IMR-90 (cell line): Measurements from ENCODE around the gene AHR. TPM values are rescaled to one million over a fixed set of nuclear protein-coding genes. Genes with fewer than 3 reads are reported as not detected.

Source experiments
- ATAC-seq: fragments of 200-7000 bp; cut with Tn5 transposase; 2 replicates; pipeline ENCODE4 v1.9.1; 2020; ENCODE audit warnings: low read depth, mild to moderate bottlenecking, moderate library complexity
- BruUV-seq: library from RNA; stranded (reverse); fragments of 400-500 nt; replicated peaks from 2 replicates; lab custom pipeline; 2021; lab: Mats Ljungman, UMichigan
- CTCF ChIA-PET: fragments of 300-600 bp; formaldehyde crosslinking; extraction: SDS; loops from one replicate; lab custom pipeline; 2021; ENCODE audit warnings: antibody characterized with exemption; lab: Yijun Ruan, JAX
- POLR2A ChIA-PET: fragments of 300-600 bp; sonication (Branson Sonifier 250); formaldehyde crosslinking; loops from one replicate; lab custom pipeline; 2022; ENCODE audit warnings: antibody characterized with exemption; ENCODE audit not compliant: unreplicated experiment; lab: Charles Lee
- DNase-seq: peaks from one replicate; pipeline ENCODE4 v3.0.0; 2013
- H2AFZ ChIP-seq: replicated peaks from 2 replicates; pipeline ENCODE3; 2013; ENCODE audit warnings: low read length, mild to moderate bottlenecking; ENCODE audit not compliant: poor library complexity
- H2AK5ac ChIP-seq: 2 replicates; pipeline ENCODE4 v1.6.1; 2013; ENCODE audit warnings: low read depth, low read length, inconsistent platforms
- H2AK9ac ChIP-seq: replicated peaks from 2 replicates; pipeline ENCODE3; 2013; ENCODE audit warnings: mild to moderate bottlenecking, low read depth, low read length, moderate library complexity; ENCODE audit not compliant: poor library complexity
- H2BK120ac ChIP-seq: 2 replicates; pipeline ENCODE4 v1.6.1; 2013; ENCODE audit warnings: low read depth, low read length, inconsistent platforms
- H2BK15ac ChIP-seq: 3 replicates; pipeline ENCODE4 v1.6.1; 2013; ENCODE audit warnings: low read depth, low read length, inconsistent platforms
- H2BK20ac ChIP-seq: 2 replicates; pipeline ENCODE4 v1.6.1; 2013; ENCODE audit warnings: low read depth, mild to moderate bottlenecking, inconsistent platforms, low read length, moderate library complexity
- H2BK5ac ChIP-seq: 2 replicates; pipeline ENCODE4 v1.6.1; 2013; ENCODE audit warnings: mild to moderate bottlenecking, low read depth, low read length, inconsistent platforms; ENCODE audit not compliant: poor library complexity, severe bottlenecking
- H3K14ac ChIP-seq: replicated peaks from 2 replicates; pipeline ENCODE4 v1.6.1; 2013; ENCODE audit warnings: low read depth, low read length, inconsistent platforms
- H3K18ac ChIP-seq: 2 replicates; pipeline ENCODE4 v1.6.1; 2013; ENCODE audit warnings: low read depth, low read length, control low read depth
- H3K23ac ChIP-seq: 2 replicates; pipeline ENCODE4 v1.6.1; 2013; ENCODE audit warnings: low read depth, low read length, inconsistent platforms
- H3K27ac ChIP-seq: 2 replicates; pipeline ENCODE4 v1.5.1; 2013; ENCODE audit warnings: mild to moderate bottlenecking, control low read depth, low read length; ENCODE audit not compliant: insufficient read depth
- H3K27me3 ChIP-seq: 2 replicates; pipeline ENCODE4 v1.6.1; 2013; ENCODE audit warnings: low read length; ENCODE audit not compliant: control insufficient read depth, insufficient read depth
- H3K36me3 ChIP-seq: 2 replicates; pipeline ENCODE4 v1.6.1; 2013; ENCODE audit warnings: low read length, mixed read lengths; ENCODE audit not compliant: control insufficient read depth, insufficient read depth
- H3K4ac ChIP-seq: 2 replicates; pipeline ENCODE4 v1.6.1; 2013; ENCODE audit warnings: low read depth, low read length, inconsistent platforms
- H3K4me1 ChIP-seq: 2 replicates; pipeline ENCODE4 v1.6.1; 2013; ENCODE audit warnings: low read length, mixed read lengths; ENCODE audit not compliant: control insufficient read depth, insufficient read depth
- H3K4me2 ChIP-seq: 2 replicates; pipeline ENCODE4 v1.6.1; 2013; ENCODE audit warnings: low read depth, mild to moderate bottlenecking, control low read depth, low read length, moderate library complexity
- H3K4me3 ChIP-seq: 2 replicates; pipeline ENCODE4 v1.5.1; 2013; ENCODE audit warnings: low read depth, mild to moderate bottlenecking, control low read depth, low read length, moderate library complexity; ENCODE audit not compliant: insufficient read depth
- H3K56ac ChIP-seq: 2 replicates; pipeline ENCODE4 v1.6.1; 2013; ENCODE audit warnings: low read length, inconsistent platforms; ENCODE audit not compliant: insufficient read depth; ENCODE audit errors: extremely low read depth
- H3K79me1 ChIP-seq, 2 experiments: 2 replicates each; pipeline ENCODE4 v1.6.1; 2013; ENCODE audit warnings: low read length in 2 of 2, inconsistent platforms in 1 of 2, low read depth in 1 of 2
- H3K9ac ChIP-seq: 2 replicates; pipeline ENCODE4 v1.6.1; 2013; ENCODE audit warnings: low read depth, low read length, control low read depth
- H3K9me1 ChIP-seq: 2 replicates; pipeline ENCODE4 v1.6.1; 2013; ENCODE audit warnings: low read length, inconsistent platforms; ENCODE audit not compliant: insufficient read depth
- H3K9me3 ChIP-seq: 2 replicates; pipeline ENCODE4 v1.6.1; 2013; ENCODE audit warnings: low read length; ENCODE audit not compliant: control insufficient read depth, insufficient read depth
- H4K20me1 ChIP-seq: 2 replicates; pipeline ENCODE4 v1.6.1; 2013; ENCODE audit warnings: low read length, inconsistent platforms; ENCODE audit not compliant: insufficient read depth
- H4K5ac ChIP-seq: 2 replicates; pipeline ENCODE4 v1.6.1; 2013; ENCODE audit warnings: mild to moderate bottlenecking, low read depth, low read length, control low read depth
- H4K8ac ChIP-seq, 2 experiments: 2 replicates each; pipeline ENCODE4 v1.6.1; 2013; ENCODE audit warnings: low read depth in 2 of 2, low read length in 2 of 2, control low read depth in 1 of 2, inconsistent platforms in 1 of 2
- H4K91ac ChIP-seq: 2 replicates; pipeline ENCODE4 v1.6.1; 2013; ENCODE audit warnings: low read depth, low read length, inconsistent platforms; ENCODE audit not compliant: insufficient read depth
- BHLHE40 ChIP-seq: fragments of 150-350 bp; IDR thresholded peaks from 2 replicates; pipeline ENCODE4 v1.6.1; 2016; ENCODE audit warnings: mild to moderate bottlenecking, low read depth, low read length
- CEBPB ChIP-seq: IDR thresholded peaks from 2 replicates; pipeline ENCODE4 v1.6.1; 2012; ENCODE audit warnings: low read depth, low read length, improper control_type of control experiment
- CHD1 ChIP-seq: IDR thresholded peaks from 2 replicates; pipeline ENCODE4 v1.6.1; 2012; ENCODE audit warnings: low read depth, low read length, improper control_type of control experiment
- FOS ChIP-seq: fragments of 150-350 bp; IDR thresholded peaks from 2 replicates; pipeline ENCODE4 v1.6.1; 2016; ENCODE audit warnings: low read depth, low read length
- MAFK ChIP-seq: IDR thresholded peaks from 2 replicates; pipeline ENCODE4 v1.6.1; 2012; ENCODE audit warnings: low read depth, low read length, improper control_type of control experiment
- MAZ ChIP-seq: IDR thresholded peaks from 2 replicates; pipeline ENCODE4 v1.6.1; 2012; ENCODE audit warnings: low read depth, mild to moderate bottlenecking, low read length, improper control_type of control experiment, moderate library complexity, borderline replicate concordance
- MXI1 ChIP-seq: IDR thresholded peaks from 2 replicates; pipeline ENCODE4 v1.6.1; 2012; ENCODE audit warnings: low read depth, mild to moderate bottlenecking, low read length, moderate library complexity, borderline replicate concordance
- NFE2L2 ChIP-seq: fragments of 150-350 bp; IDR thresholded peaks from 2 replicates; pipeline ENCODE4 v1.6.1; 2016; ENCODE audit warnings: low read depth, mild to moderate bottlenecking, low read length
- POLR2A ChIP-seq: IDR thresholded peaks from 2 replicates; pipeline ENCODE4 v1.6.1; 2012; ENCODE audit warnings: mild to moderate bottlenecking, low read depth, low read length
- RAD21 ChIP-seq: IDR thresholded peaks from 2 replicates; pipeline ENCODE4 v1.6.1; 2012; ENCODE audit warnings: low read length, improper control_type of control experiment
- RCOR1 ChIP-seq: IDR thresholded peaks from 2 replicates; pipeline ENCODE4 v1.6.1; 2012; ENCODE audit warnings: mild to moderate bottlenecking, low read length, improper control_type of control experiment; ENCODE audit not compliant: insufficient replicate concordance
- RFX5 ChIP-seq: IDR thresholded peaks from 2 replicates; pipeline ENCODE4 v1.8.0; 2012; ENCODE audit warnings: low read depth, mild to moderate bottlenecking, low read length, moderate library complexity
- SMC3 ChIP-seq: fragments of 150-350 bp; IDR thresholded peaks from 2 replicates; pipeline ENCODE4 v1.6.1; 2016; ENCODE audit warnings: low read depth, mild to moderate bottlenecking, antibody characterized with exemption, low read length, moderate library complexity
- WGBS, 2 experiments: methylation state at CpG; one replicate each; pipeline versions ENCODE4 v1.1.5 to v1.1.7; 2013; ENCODE audit warnings: missing lambda C conversion rate in 2 of 2; ENCODE audit not compliant: insufficient read length in 1 of 2; ENCODE audit errors: extremely low coverage in 2 of 2; 5-methylcytosine and 5-hydroxymethylcytosine counted together
- dilution Hi-C: fragments of 300-500 bp; cut with HindIII; formaldehyde crosslinking; loops from one replicate; pipeline ENCODE4 v1.14.3; 2018; ENCODE audit warnings: low sequenced_read_pairs; ENCODE audit not compliant: unreplicated experiment
- in situ Hi-C: fragments of 300-500 bp; cut with MboI; formaldehyde crosslinking; loops from 3 replicates; pipeline ENCODE4 v1.14.3; 2019; ENCODE audit warnings: low sequenced_read_pairs, inconsistent platforms, mixed read lengths
- intact Hi-C: fragments of 100-400 bp; cut with micrococcal nuclease; formaldehyde crosslinking; loops from 2 replicates; pipeline ENCODE4 v1.10.0; 2022
- polyA plus RNA-seq, 3 experiments: library from polyadenylated mRNA; depleted of rRNA; stranded (reverse); fragments of >200 nt; gene quantifications; 2 replicates each; pipeline ENCODE4 v1.2.3, GENCODE V29; 2012; ENCODE audit warnings: low replicate concordance in 1 of 3
- total RNA-seq: library from RNA; depleted of rRNA; stranded (reverse); fragments of >200 nt; gene quantifications from 2 replicates; pipeline ENCODE4 v1.2.3, GENCODE V29; 2012
- TF ChIP-seq, protein P1 (sequence below): fragments of 150-350 bp; IDR thresholded peaks from 2 replicates; pipeline ENCODE4 v1.6.1; 2017; ENCODE audit warnings: mild to moderate bottlenecking, antibody characterized with exemption, low read length, low read depth
- TF ChIP-seq, protein P2 (sequence below): conservative IDR thresholded peaks from 2 replicates; pipeline ENCODE4 v1.5.1; 2012; ENCODE audit warnings: mild to moderate bottlenecking, low read depth, low read length, improper control_type of control experiment
- TF ChIP-seq, protein P3 (sequence below): fragments of 150-350 bp; IDR thresholded peaks from 2 replicates; pipeline ENCODE4 v1.6.1; 2016; ENCODE audit warnings: low read depth, mild to moderate bottlenecking, low read length, moderate library complexity, borderline replicate concordance

AHR gene
- total and polyA plus RNA-seq, 2 of the 4 experiments (the other 2 are of a cell fraction) = 6.9 to 55.2 TPM

DNA sequence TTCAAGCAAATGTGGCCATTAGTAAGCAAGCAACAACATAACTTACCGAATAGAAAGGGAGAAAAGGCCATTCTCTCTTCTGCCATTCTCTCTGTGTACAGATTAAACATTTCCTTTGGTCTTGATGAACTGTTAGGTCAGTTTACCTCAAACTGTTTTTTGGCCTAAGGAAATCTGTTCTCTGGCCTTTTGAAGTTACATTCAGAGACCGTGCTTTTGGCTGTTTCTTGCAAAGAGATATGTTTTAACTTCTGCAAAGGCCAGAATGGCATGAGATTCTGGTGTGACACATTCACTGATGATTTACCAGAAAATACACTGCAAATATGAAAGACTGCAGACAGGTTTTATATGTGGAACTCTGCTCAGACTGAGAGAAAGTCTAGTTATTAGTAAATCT, 22.2 kb downstream of the AHR start:
- Histone ChIP-seq H3K4me1 (peaks cover 2% of the 10 kb centered on the region; the same call in 1 of the 2 replicates), H4K5ac (peak overlapping the region; percentile 18; the same call in 1 of the 2 replicates), H3K9me3 (no peaks in the 10 kb centered on the region), H3K14ac (0 out of 2 replicates have a peak overlapping the region, but pooled peaks have one; percentile 3), H3K4me3 (no peak overlapping the region), H2BK15ac (no peak overlapping the region), H3K36me3 (no peaks in the 10 kb centered on the region; the same call in 1 of the 2 replicates), H3K9me1 (peaks cover 3% of the 10 kb centered on the region; the same call in 1 of the 2 replicates), H2BK5ac (peak overlapping the region; percentile 6), H2AFZ (no peak overlapping the region), H3K23ac (no peak overlapping the region), H4K20me1 (no peaks in the 10 kb centered on the region), H4K91ac (no peak overlapping the region), H3K4ac (no peak overlapping the region), H3K4me2 (peak overlapping the region; percentile 57; the same call in 1 of the 2 replicates), H3K27ac (no peak overlapping the region), H4K8ac (no peak overlapping the region; a peak in 1 of 4 replicates), H2AK5ac (no peak overlapping the region), H3K56ac (no peak overlapping the region), H3K27me3 (no peaks in the 10 kb centered on the region), H2BK20ac (0 out of 2 replicates have a peak overlapping the region, but pooled peaks have one; percentile 11), H3K9ac (no peak overlapping the region), H3K79me1 (peaks cover 25 to 38% of the 10 kb centered on the region in 2 experiments), H2BK120ac (no peak overlapping the region), H2AK9ac (no peak overlapping the region), H3K18ac (peak overlapping the region; percentile 16; the same call in 1 of the 2 replicates)
- ChIA-PET CTCF (interaction anchor here (0.6 to 0.9 kb wide), 2 partner anchors 338 to 434 kb away, joined by 3 read pairs; no protein-coding TSS in a partner anchor), POLR2A (no interaction called here)
- no CpG with 5 or more reads among the region's 2 CpGs for WGBS, 2 experiments
- dilution Hi-C loops = no loop called here
- in situ Hi-C loops = no loop called here
- intact Hi-C loops = loop anchor here (10.0 kb wide), 1 partner anchor 1234 kb away; no protein-coding TSS in a partner anchor
- no peak for ATAC-seq
- no peak for DNase-seq
- no TSS peak for BruUV-seq
- TF ChIP-seq POLR2A (no peak), FOS (no peak), RFX5 (no peak), MAZ (no peak), NFE2L2 (no peak), RAD21 (no peak), RCOR1 (no peak), CHD1 (no peak), BHLHE40 (no peak), SMC3 (no peak), MAFK (no peak), MXI1 (no peak), CEBPB (no peak)
- TF ChIP-seq, protein P1, sequence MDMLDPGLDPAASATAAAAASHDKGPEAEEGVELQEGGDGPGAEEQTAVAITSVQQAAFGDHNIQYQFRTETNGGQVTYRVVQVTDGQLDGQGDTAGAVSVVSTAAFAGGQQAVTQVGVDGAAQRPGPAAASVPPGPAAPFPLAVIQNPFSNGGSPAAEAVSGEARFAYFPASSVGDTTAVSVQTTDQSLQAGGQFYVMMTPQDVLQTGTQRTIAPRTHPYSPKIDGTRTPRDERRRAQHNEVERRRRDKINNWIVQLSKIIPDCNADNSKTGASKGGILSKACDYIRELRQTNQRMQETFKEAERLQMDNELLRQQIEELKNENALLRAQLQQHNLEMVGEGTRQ = no peak
- TF ChIP-seq, protein P2, sequence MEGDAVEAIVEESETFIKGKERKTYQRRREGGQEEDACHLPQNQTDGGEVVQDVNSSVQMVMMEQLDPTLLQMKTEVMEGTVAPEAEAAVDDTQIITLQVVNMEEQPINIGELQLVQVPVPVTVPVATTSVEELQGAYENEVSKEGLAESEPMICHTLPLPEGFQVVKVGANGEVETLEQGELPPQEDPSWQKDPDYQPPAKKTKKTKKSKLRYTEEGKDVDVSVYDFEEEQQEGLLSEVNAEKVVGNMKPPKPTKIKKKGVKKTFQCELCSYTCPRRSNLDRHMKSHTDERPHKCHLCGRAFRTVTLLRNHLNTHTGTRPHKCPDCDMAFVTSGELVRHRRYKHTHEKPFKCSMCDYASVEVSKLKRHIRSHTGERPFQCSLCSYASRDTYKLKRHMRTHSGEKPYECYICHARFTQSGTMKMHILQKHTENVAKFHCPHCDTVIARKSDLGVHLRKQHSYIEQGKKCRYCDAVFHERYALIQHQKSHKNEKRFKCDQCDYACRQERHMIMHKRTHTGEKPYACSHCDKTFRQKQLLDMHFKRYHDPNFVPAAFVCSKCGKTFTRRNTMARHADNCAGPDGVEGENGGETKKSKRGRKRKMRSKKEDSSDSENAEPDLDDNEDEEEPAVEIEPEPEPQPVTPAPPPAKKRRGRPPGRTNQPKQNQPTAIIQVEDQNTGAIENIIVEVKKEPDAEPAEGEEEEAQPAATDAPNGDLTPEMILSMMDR = no peak
- TF ChIP-seq, protein P3, sequence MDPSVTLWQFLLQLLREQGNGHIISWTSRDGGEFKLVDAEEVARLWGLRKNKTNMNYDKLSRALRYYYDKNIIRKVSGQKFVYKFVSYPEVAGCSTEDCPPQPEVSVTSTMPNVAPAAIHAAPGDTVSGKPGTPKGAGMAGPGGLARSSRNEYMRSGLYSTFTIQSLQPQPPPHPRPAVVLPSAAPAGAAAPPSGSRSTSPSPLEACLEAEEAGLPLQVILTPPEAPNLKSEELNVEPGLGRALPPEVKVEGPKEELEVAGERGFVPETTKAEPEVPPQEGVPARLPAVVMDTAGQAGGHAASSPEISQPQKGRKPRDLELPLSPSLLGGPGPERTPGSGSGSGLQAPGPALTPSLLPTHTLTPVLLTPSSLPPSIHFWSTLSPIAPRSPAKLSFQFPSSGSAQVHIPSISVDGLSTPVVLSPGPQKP = no peak
